HEK293T (cell line): ENCODE data around the gene RABL6.

Source experiments
- CTCF ChIA-PET: fragments of 350-600 bp; formaldehyde crosslinking; extraction: SDS; loops from one replicate; lab custom pipeline; 2021; ENCODE audit warnings: antibody characterized with exemption, inconsistent platforms; lab: Yijun Ruan, JAX
- POLR2A ChIA-PET: fragments of 350-600 bp; formaldehyde crosslinking; extraction: SDS; loops from one replicate; lab custom pipeline; 2020; ENCODE audit warnings: antibody characterized with exemption, inconsistent platforms; lab: Yijun Ruan, JAX
- DNase-seq: peaks from one replicate; pipeline ENCODE4 v3.0.0; 2012; ENCODE audit warnings: mixed read lengths; ENCODE audit errors: extremely low spot score
- ARNT ChIP-seq: fragments of 450-650 bp; IDR thresholded peaks from 2 replicates; pipeline ENCODE4 v1.6.1; 2017; ENCODE audit warnings: mild to moderate bottlenecking
- BHLHE40 ChIP-seq: fragments of 450-650 bp; IDR thresholded peaks from 2 replicates; pipeline ENCODE4 v1.6.1; 2016; ENCODE audit warnings: mild to moderate bottlenecking, moderate library complexity, borderline replicate concordance
- CTBP1 ChIP-seq: fragments of 450-650 bp; IDR thresholded peaks from 2 replicates; pipeline ENCODE4 v1.6.1; 2016; ENCODE audit warnings: borderline replicate concordance
- ELF4 ChIP-seq: fragments of 450-650 bp; IDR thresholded peaks from 2 replicates; pipeline ENCODE4 v1.6.1; 2017; ENCODE audit warnings: antibody characterized with exemption
- FOXA1 ChIP-seq: fragments of 450-650 bp; IDR thresholded peaks from 2 replicates; pipeline ENCODE4 v1.6.1; 2016; ENCODE audit warnings: mild to moderate bottlenecking
- FOXK2 ChIP-seq: fragments of 450-650 bp; IDR thresholded peaks from 2 replicates; pipeline ENCODE4 v1.6.1; 2016; ENCODE audit warnings: mild to moderate bottlenecking
- FOXM1 ChIP-seq: fragments of 450-650 bp; IDR thresholded peaks from 2 replicates; pipeline ENCODE4 v1.6.1; 2017; ENCODE audit warnings: mild to moderate bottlenecking, borderline replicate concordance
- HDGF ChIP-seq: fragments of 450-650 bp; IDR thresholded peaks from 2 replicates; pipeline ENCODE4 v1.6.1; 2017; ENCODE audit warnings: antibody characterized with exemption, borderline replicate concordance
- L3MBTL2 ChIP-seq: fragments of 450-650 bp; conservative IDR thresholded peaks from 2 replicates; pipeline ENCODE4 v1.6.1; 2016; ENCODE audit warnings: mild to moderate bottlenecking
- LEF1 ChIP-seq: fragments of 450-650 bp; IDR thresholded peaks from 2 replicates; pipeline ENCODE4 v1.6.1; 2017; ENCODE audit warnings: mild to moderate bottlenecking, borderline replicate concordance
- NFRKB ChIP-seq: fragments of 450-650 bp; IDR thresholded peaks from 2 replicates; pipeline ENCODE4 v1.6.1; 2016; ENCODE audit warnings: mild to moderate bottlenecking, moderate library complexity
- PKNOX1 ChIP-seq: fragments of 450-650 bp; IDR thresholded peaks from 2 replicates; pipeline ENCODE4 v1.6.1; 2016
- SP1 ChIP-seq: fragments of 450-650 bp; IDR thresholded peaks from 2 replicates; pipeline ENCODE4 v1.6.1; 2017
- SUZ12 ChIP-seq: fragments of 450-650 bp; IDR thresholded peaks from 2 replicates; pipeline ENCODE4 v1.6.1; 2016; ENCODE audit warnings: mild to moderate bottlenecking
- TARDBP ChIP-seq: fragments of 450-650 bp; IDR thresholded peaks from 2 replicates; pipeline ENCODE4 v1.6.1; 2016
- ZNF384 ChIP-seq: fragments of 450-650 bp; IDR thresholded peaks from 2 replicates; pipeline ENCODE4 v1.6.1; 2016

RABL6 gene

GRCh38 chr9:136805207-136805740 lies 2.5 kb upstream of the RABL6 start:
- TF ChIP-seq FOXM1 (no peak), ELF4 (no peak), LEF1 (no peak), TARDBP (no peak), FOXK2 (no peak), FOXA1 (no peak), NFRKB (no peak), L3MBTL2 (no peak), BHLHE40 (no peak), ARNT (no peak), ZNF384 (no peak), SP1 (no peak), SUZ12 (no peak), PKNOX1 (no peak), CTBP1 (no peak), HDGF (no peak)
- ChIA-PET POLR2A (interaction anchor here (1.2 to 2.0 kb wide), 3 partner anchors 9 to 76 kb away, joined by 3 to 7 read pairs (median 3); partner anchors contain the start of gene CCDC183), CTCF (no interaction called here)
- no peak for DNase-seq

GRCh38 chr9:136806067-136806466 lies 1.7 kb upstream of the RABL6 start:
- CTCF ChIA-PET = no interaction called here
- POLR2A ChIA-PET = interaction anchor here (0.6 to 2.0 kb wide), 5 partner anchors 10 to 114 kb away, joined by 3 to 7 read pairs (median 3); partner anchors contain the start of gene CCDC183
- no peak for DNase-seq
- TF ChIP-seq CTBP1 = no peak
- TF ChIP-seq HDGF = no peak
- TF ChIP-seq TARDBP = no peak
- no peak for TF ChIP-seq ARNT
- no peak for TF ChIP-seq L3MBTL2
- TF ChIP-seq FOXK2 = no peak
- no peak for TF ChIP-seq FOXA1
- no peak for TF ChIP-seq SP1
- TF ChIP-seq LEF1 = no peak

- CTCF ChIA-PET = interaction anchor here (1.1 kb wide), 1 partner anchor 14 kb away, joined by 3 read pairs; no protein-coding TSS in a partner anchor
- no peak for DNase-seq
- POLR2A ChIA-PET = interaction anchor here (0.6 to 2.0 kb wide), 9 partner anchors 8 to 113 kb away, joined by 3 to 15 read pairs (median 3); partner anchors contain the start of genes AJM1 and EDF1
- TF ChIP-seq BHLHE40 (no peak), LEF1 (no peak)
Observed at GRCh38 chr9:136806631-136807201, 1.0 kb upstream of the RABL6 start.

DNA sequence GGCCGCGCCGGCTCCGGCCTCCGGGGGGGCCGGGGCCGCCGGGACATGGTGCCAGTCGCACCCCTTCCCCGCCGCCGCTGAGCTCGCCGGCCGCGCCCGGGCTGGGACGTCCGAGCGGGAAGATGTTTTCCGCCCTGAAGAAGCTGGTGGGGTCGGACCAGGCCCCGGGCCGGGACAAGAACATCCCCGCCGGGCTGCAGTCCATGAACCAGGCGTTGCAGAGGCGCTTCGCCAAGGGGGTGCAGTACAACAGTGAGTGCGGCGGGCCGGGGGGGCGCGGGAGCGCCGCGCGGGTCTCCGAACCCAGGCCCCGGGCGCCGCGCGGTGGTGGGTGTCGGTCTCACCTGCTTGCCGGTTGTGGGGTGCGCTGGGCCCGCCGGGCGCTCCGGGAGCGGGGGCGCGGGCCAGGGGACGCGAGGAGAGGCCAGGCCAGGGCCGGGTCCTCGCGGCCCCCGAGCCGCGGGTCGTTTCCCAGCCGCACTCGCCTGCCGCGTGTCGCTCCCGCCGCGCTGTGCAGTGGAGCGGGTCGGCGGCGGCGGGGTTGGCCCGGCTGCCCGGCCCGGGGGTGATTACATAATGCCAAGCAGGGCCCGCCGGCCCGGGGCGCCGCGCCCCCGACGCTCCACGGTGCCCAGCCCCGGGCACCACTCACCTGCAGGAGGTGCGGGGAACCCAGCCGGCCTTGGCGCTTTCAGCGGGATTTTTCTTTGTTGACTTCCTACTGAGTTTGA lies 492 bp downstream of the RABL6 start:
- CTCF ChIA-PET = interaction anchor here (1.1 to 1.2 kb wide), 2 partner anchors 16 to 34 kb away, joined by 3 to 4 read pairs; partner anchors contain the start of gene AJM1
- POLR2A ChIA-PET = interaction anchor here (0.7 to 2.1 kb wide), 12 partner anchors 8 to 82 kb away, joined by 3 to 15 read pairs (median 3); partner anchors contain the start of genes AJM1, CCDC183 and EDF1
- peak; percentile 44 for DNase-seq
- TF ChIP-seq TARDBP (no peak), PKNOX1 (no peak), ELF4 (no peak), FOXM1 (no peak), FOXK2 (no peak), SUZ12 (no peak), SP1 (no peak), CTBP1 (no peak), LEF1 (no peak), NFRKB (no peak), L3MBTL2 (no peak), BHLHE40 (no peak), ARNT (no peak)

DNA sequence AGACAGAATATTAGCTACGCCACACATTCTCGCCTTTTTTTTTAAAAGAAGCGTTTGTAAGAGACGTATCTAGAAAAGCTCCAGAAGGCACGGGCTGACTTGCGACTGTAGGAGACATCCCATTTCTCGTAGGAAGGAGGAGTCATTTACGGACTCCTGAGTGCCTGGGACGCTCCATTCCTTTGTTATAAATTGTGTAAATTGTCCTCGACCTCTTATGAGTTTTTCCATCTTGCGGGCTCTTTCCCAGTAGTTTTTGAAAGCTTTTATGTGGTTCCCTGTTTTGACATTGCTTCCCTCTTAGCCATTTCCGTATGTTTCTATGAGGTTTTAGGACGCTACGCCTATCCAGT lies 1.0 kb downstream of the RABL6 start:
- no peak for TF ChIP-seq ELF4
- no peak for TF ChIP-seq SUZ12
- TF ChIP-seq LEF1 = no peak
- no peak for TF ChIP-seq FOXM1
- TF ChIP-seq ZNF384 = no peak
- no peak for TF ChIP-seq FOXA1
- no peak for TF ChIP-seq BHLHE40
- TF ChIP-seq HDGF = no peak
- TF ChIP-seq NFRKB = no peak
- TF ChIP-seq CTBP1 = no peak
- TF ChIP-seq ARNT = no peak
- no peak for TF ChIP-seq TARDBP
- no peak for TF ChIP-seq L3MBTL2
- no peak for TF ChIP-seq PKNOX1
- no peak for TF ChIP-seq SP1
- TF ChIP-seq FOXK2 = no peak
- POLR2A ChIA-PET = interaction anchor here (0.9 to 2.1 kb wide), 5 partner anchors 8 to 82 kb away, joined by 3 to 10 read pairs (median 3); partner anchors contain the start of gene CCDC183
- CTCF ChIA-PET = interaction anchor here (1.2 kb wide), 1 partner anchor 34 kb away, joined by 4 read pairs; the partner anchor contains the start of gene AJM1
- no peak for DNase-seq
